Measurements from ENCODE around the gene KCNG2. TPM values are rescaled to one million over a fixed set of nuclear protein-coding genes. Genes with fewer than 3 reads are reported as not detected.

The KCNG2 gene
- total RNA-seq, 1 experiment from 2014 or later: not detected

DNA sequence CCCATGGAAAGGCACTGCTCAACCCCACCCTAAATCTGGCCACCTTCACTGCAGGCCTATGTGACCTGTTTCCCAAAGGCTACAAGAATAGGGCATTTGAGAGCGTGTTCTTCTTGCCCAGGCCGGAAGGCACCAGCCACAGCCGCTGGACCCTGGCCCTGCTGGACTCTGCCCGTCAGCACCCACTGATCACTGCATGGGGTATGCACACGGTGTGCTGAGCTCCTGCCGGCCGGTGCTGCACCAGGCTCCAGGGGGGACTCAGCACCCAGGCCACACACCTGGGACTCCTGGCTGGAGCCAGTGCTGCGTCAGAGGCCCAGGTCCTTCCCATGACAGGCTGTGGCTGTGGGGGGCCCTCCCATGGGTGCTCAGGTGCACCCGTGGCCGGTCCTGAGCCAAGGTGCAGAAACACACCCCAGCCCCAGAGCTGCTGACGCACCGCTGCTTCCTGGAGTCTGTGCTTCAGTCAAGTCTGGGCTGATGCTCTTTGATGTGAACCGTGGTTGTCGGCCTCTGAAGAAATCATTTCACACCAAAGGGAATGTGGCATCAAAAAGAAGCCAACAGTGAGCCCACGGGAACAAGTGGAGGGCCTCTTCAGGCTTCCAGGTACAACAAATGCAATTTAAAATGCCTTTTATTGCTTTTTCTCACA is 6.5 kb downstream of the KCNG2 start:
- no peak for ATAC-seq
- ChIA-PET POLR2A (no interaction called here), RAD21 (ENCODE audit: low non-redundant PET in 1 of 2, low total read pairs in 2 of 2, uncharacterized antibody in 2 of 2, unreplicated experiment in 2 of 2) (no interaction called here), CTCF (no interaction called here)
- Histone ChIP-seq H3K27me3 (ENCODE audit: insufficient read depth, low read length) (no peaks in the 10 kb centered on the region), H3K79me2 (ENCODE audit: insufficient read depth, low read length) (no peaks in the 10 kb centered on the region), H3K9ac (ENCODE audit: low read length) (no peak overlapping the region), H3K36me3 (ENCODE audit: control insufficient read depth in 1 of 2, insufficient read depth in 2 of 2, low read length in 2 of 2) (no peaks in the 10 kb centered on the region), H3K4me3 (replicated peaks in 1 of 2; ENCODE audit: low read depth in 1 of 2, low read length in 2 of 2) (no peak overlapping the region), H3K4me1 (ENCODE audit: control insufficient read depth in 1 of 2, insufficient read depth in 2 of 2, low read length in 2 of 2) (no peaks in the 10 kb centered on the region), H2AFZ (ENCODE audit: low read depth, low read length, poor library complexity, severe bottlenecking) (no peak overlapping the region), H3K4me2 (ENCODE audit: low read length) (no peak overlapping the region), H4K20me1 (ENCODE audit: insufficient read depth) (no peaks in the 10 kb centered on the region), H3K9me2 (ENCODE audit: insufficient read depth) (no peaks in the 10 kb centered on the region), H3K27ac (ENCODE audit: low read depth, low read length) (no peak overlapping the region), H3K9me3 (ENCODE audit: control insufficient read depth in 1 of 2, insufficient read depth in 1 of 2, low read depth in 1 of 2, low read length in 2 of 2) (no peaks in the 10 kb centered on the region)
- BruUV-seq (replicated peaks): no TSS peak
- no peak for DNase-seq (ENCODE audit: low read depth, low spot score)
- intact Hi-C loops (cut with micrococcal nuclease): no loop called here
- TF ChIP-seq, protein P1, sequence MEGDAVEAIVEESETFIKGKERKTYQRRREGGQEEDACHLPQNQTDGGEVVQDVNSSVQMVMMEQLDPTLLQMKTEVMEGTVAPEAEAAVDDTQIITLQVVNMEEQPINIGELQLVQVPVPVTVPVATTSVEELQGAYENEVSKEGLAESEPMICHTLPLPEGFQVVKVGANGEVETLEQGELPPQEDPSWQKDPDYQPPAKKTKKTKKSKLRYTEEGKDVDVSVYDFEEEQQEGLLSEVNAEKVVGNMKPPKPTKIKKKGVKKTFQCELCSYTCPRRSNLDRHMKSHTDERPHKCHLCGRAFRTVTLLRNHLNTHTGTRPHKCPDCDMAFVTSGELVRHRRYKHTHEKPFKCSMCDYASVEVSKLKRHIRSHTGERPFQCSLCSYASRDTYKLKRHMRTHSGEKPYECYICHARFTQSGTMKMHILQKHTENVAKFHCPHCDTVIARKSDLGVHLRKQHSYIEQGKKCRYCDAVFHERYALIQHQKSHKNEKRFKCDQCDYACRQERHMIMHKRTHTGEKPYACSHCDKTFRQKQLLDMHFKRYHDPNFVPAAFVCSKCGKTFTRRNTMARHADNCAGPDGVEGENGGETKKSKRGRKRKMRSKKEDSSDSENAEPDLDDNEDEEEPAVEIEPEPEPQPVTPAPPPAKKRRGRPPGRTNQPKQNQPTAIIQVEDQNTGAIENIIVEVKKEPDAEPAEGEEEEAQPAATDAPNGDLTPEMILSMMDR (IDR thresholded peaks at IDR 0.05 in 2 of 3, conservative IDR thresholded peaks at IDR 0.05 in 1 of 3; ENCODE audit: borderline replicate concordance in 1 of 3, insufficient read depth in 1 of 3, low read depth in 2 of 3, low read length in 2 of 3): no peak
- TF ChIP-seq CBX3 (IDR thresholded peaks at IDR 0.05; ENCODE audit: low read depth): no peak
- no peak for TF ChIP-seq MAX (IDR thresholded peaks at IDR 0.05)
- TF ChIP-seq JUND (IDR thresholded peaks at IDR 0.05): no peak
- TF ChIP-seq ZNF274 (IDR thresholded peaks at IDR 0.05; ENCODE audit: low read depth, low read length): no peak
- no peak for TF ChIP-seq SIN3A (IDR thresholded peaks at IDR 0.05; ENCODE audit: low read depth)
- no peak for TF ChIP-seq CEBPB (IDR thresholded peaks at IDR 0.05; ENCODE audit: low read depth)
- TF ChIP-seq POLR2AphosphoS5 (IDR thresholded peaks at IDR 0.05; ENCODE audit: low read depth, low read length): no peak
- TF ChIP-seq FOSL1 (IDR thresholded peaks at IDR 0.05; ENCODE audit: low read depth): no peak
- TF ChIP-seq RAD21 (IDR thresholded peaks at IDR 0.05; ENCODE audit: low read depth): no peak
- no peak for TF ChIP-seq EGR1 (IDR thresholded peaks at IDR 0.05; ENCODE audit: low read depth)
- no peak for TF ChIP-seq POLR2A (IDR thresholded peaks at IDR 0.05; ENCODE audit: borderline replicate concordance, extremely low read depth, insufficient read depth, insufficient read length)
- TF ChIP-seq TCF7L2 (IDR thresholded peaks at IDR 0.05; ENCODE audit: borderline replicate concordance, extremely low read depth, insufficient read depth, insufficient read length): no peak
- TF ChIP-seq EZH2 (IDR thresholded peaks at IDR 0.05): no peak
- no peak for TF ChIP-seq ZFX (IDR thresholded peaks at IDR 0.05)
- TF ChIP-seq REST (IDR thresholded peaks at IDR 0.05; ENCODE audit: low read depth): no peak
- TF ChIP-seq, protein P2, sequence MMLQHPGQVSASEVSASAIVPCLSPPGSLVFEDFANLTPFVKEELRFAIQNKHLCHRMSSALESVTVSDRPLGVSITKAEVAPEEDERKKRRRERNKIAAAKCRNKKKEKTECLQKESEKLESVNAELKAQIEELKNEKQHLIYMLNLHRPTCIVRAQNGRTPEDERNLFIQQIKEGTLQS (IDR thresholded peaks at IDR 0.05): no peak
- no peak for TF ChIP-seq SRF (IDR thresholded peaks at IDR 0.05; ENCODE audit: low read depth)
- TF ChIP-seq EZH2phosphoT487 (IDR thresholded peaks at IDR 0.05; ENCODE audit: borderline replicate concordance): no peak
- TF ChIP-seq, protein P3, sequence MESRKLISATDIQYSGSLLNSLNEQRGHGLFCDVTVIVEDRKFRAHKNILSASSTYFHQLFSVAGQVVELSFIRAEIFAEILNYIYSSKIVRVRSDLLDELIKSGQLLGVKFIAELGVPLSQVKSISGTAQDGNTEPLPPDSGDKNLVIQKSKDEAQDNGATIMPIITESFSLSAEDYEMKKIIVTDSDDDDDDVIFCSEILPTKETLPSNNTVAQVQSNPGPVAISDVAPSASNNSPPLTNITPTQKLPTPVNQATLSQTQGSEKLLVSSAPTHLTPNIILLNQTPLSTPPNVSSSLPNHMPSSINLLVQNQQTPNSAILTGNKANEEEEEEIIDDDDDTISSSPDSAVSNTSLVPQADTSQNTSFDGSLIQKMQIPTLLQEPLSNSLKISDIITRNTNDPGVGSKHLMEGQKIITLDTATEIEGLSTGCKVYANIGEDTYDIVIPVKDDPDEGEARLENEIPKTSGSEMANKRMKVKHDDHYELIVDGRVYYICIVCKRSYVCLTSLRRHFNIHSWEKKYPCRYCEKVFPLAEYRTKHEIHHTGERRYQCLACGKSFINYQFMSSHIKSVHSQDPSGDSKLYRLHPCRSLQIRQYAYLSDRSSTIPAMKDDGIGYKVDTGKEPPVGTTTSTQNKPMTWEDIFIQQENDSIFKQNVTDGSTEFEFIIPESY (IDR thresholded peaks at IDR 0.05; ENCODE audit: extremely low read depth, insufficient replicate concordance, low read length): no peak

All from HCT116 (cell line).